PC-9 (cell line): Measurements from ENCODE around the gene PFKP. TPM values are rescaled to one million over a fixed set of nuclear protein-coding genes. Genes with fewer than 3 reads are reported as not detected.

Experiments
- BruUV-seq: library from RNA; stranded (reverse); fragments of 400-500 nt; replicated peaks from 2 replicates; lab custom pipeline; 2021; lab: Mats Ljungman, UMichigan
- CTCF ChIA-PET: fragments of 300-600 bp; sonication (Branson Sonifier 250); formaldehyde crosslinking; loops from one replicate; lab custom pipeline; 2022; ENCODE audit warnings: antibody characterized with exemption; lab: Charles Lee
- POLR2A ChIA-PET: fragments of 300-600 bp; sonication (Branson Sonifier 250); formaldehyde crosslinking; loops from one replicate; lab custom pipeline; 2022; ENCODE audit warnings: antibody characterized with exemption; ENCODE audit not compliant: unreplicated experiment; lab: Charles Lee
- DNase-seq, 2 experiments: peaks; one replicate each; pipeline versions ENCODE4 v3.0.0 to v3.0.0-alpha.2; 2015 to 2022; ENCODE audit warnings: mixed read lengths in 1 of 2
- H2AFZ ChIP-seq: fragments of 200-600 bp; sonication (generic); 2 replicates; pipeline ENCODE4 v1.8.1; 2017; ENCODE audit warnings: antibody characterized with exemption
- H3F3A ChIP-seq: fragments of 200-600 bp; sonication (generic); 2 replicates; pipeline ENCODE4 v1.8.1; 2017; ENCODE audit warnings: antibody characterized with exemption, mild to moderate bottlenecking, low read depth; ENCODE audit not compliant: insufficient read depth
- H3K27ac ChIP-seq: fragments of 200-600 bp; sonication (generic); 2 replicates; pipeline ENCODE4 v1.6.1; 2016; ENCODE audit warnings: mixed run types
- H3K27me3 ChIP-seq: fragments of 200-600 bp; sonication (generic); 2 replicates; pipeline ENCODE4 v1.6.1; 2016; ENCODE audit warnings: low read depth, mixed run types; ENCODE audit not compliant: insufficient read depth
- H3K36me3 ChIP-seq: fragments of 200-600 bp; sonication (generic); 2 replicates; pipeline ENCODE4 v1.6.1; 2016; ENCODE audit warnings: low read depth, mixed run types
- H3K4me1 ChIP-seq: fragments of 200-600 bp; sonication (generic); replicated peaks from 2 replicates; pipeline ENCODE4 v1.6.1; 2016; ENCODE audit warnings: mixed run types; ENCODE audit not compliant: insufficient read depth
- H3K4me2 ChIP-seq: fragments of 200-600 bp; sonication (generic); 2 replicates; pipeline ENCODE4 v1.6.1; 2017; ENCODE audit warnings: mixed run types
- H3K4me3 ChIP-seq: fragments of 200-600 bp; sonication (generic); 2 replicates; pipeline ENCODE4 v1.6.1; 2016; ENCODE audit warnings: mixed run types
- H3K79me2 ChIP-seq: fragments of 200-600 bp; sonication (generic); 2 replicates; pipeline ENCODE4 v1.6.1; 2017; ENCODE audit warnings: low read depth, mixed run types
- H3K9me2 ChIP-seq: fragments of 200-600 bp; sonication (generic); 2 replicates; pipeline ENCODE4 v1.8.1; 2017; ENCODE audit warnings: mild to moderate bottlenecking; ENCODE audit not compliant: insufficient read depth
- H3K9me3 ChIP-seq: fragments of 200-600 bp; sonication (generic); 2 replicates; pipeline ENCODE4 v1.8.1; 2016; ENCODE audit warnings: low read depth; ENCODE audit not compliant: insufficient read depth
- H4K20me1 ChIP-seq: fragments of 200-600 bp; sonication (generic); 2 replicates; pipeline ENCODE4 v1.8.1; 2017; ENCODE audit not compliant: insufficient read depth
- EZH2 ChIP-seq: fragments of 200-600 bp; sonication (generic); IDR thresholded peaks from 2 replicates; pipeline ENCODE4 v1.8.0; 2017; ENCODE audit warnings: antibody characterized with exemption, low read depth
- intact Hi-C: fragments of 100-400 bp; cut with micrococcal nuclease; formaldehyde crosslinking; loops from one replicate; pipeline ENCODE4 v1.10.0; 2022; ENCODE audit not compliant: unreplicated experiment
- total RNA-seq: library from RNA; stranded (reverse); gene quantifications from 2 replicates; pipeline ENCODE4 v1.2.3, GENCODE V29; 2021
- TF ChIP-seq, protein P1 (sequence below): fragments of 200-600 bp; sonication (generic); conservative IDR thresholded peaks from 2 replicates; pipeline ENCODE4 v1.6.1; 2017; ENCODE audit warnings: mixed run types, antibody characterized with exemption, mild to moderate bottlenecking, moderate library complexity

The PFKP gene
- total RNA-seq, 1 experiment from 2014 or later, result 234 TPM

DNA sequence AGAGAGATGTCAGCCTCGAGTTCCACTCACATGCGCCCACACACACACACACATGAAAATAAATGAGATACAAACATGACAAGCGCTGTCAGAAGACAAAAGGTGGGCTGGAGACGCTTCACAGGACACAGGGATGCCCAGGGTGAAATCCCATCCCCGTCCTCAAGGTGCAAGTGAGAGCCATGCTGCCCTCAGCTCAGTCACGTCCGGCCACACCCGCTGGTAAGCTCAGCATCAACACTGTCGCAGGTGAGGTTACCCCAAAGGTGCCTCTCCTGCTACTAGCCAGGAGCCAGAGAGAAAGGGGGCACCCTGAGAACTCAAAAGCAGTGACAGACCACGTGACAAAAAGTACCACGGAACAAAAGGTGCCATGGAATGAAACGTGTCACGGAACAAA lies 83.0 kb downstream of the PFKP start:
- no TSS peak for BruUV-seq

DNA sequence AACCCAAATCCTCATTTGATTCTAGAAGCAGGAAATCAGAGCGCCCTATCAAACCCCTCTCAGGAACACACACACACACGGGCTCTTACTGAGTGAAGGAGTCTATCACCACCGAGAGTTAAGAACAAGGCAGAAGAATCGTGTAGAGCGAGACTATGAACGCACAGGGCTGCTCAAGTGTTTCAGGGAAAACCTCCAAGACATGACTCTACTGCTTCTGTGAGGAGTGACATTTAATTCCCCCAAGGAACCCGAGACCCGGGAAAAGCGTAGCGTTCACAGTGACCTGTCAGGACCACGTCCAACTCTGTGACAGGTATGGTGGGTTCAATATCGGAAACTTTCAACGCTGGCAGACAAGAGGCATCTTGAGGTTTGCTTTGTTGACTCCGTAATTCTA lies 83.6 kb downstream of the PFKP start:
- Histone ChIP-seq H3K4me3 (no peak overlapping the region), H3K9me2 (no peaks in the 10 kb centered on the region), H3K79me2 (no peaks in the 10 kb centered on the region), H3K4me1 (no peaks in the 10 kb centered on the region), H3K27me3 (no peaks in the 10 kb centered on the region), H4K20me1 (no peaks in the 10 kb centered on the region), H3K27ac (no peak overlapping the region), H3K9me3 (no peaks in the 10 kb centered on the region), H2AFZ (no peak overlapping the region), H3F3A (no peaks in the 10 kb centered on the region), H3K4me2 (no peak overlapping the region), H3K36me3 (no peaks in the 10 kb centered on the region)
- intact Hi-C loops, result no loop called here
- TF ChIP-seq, protein P1, sequence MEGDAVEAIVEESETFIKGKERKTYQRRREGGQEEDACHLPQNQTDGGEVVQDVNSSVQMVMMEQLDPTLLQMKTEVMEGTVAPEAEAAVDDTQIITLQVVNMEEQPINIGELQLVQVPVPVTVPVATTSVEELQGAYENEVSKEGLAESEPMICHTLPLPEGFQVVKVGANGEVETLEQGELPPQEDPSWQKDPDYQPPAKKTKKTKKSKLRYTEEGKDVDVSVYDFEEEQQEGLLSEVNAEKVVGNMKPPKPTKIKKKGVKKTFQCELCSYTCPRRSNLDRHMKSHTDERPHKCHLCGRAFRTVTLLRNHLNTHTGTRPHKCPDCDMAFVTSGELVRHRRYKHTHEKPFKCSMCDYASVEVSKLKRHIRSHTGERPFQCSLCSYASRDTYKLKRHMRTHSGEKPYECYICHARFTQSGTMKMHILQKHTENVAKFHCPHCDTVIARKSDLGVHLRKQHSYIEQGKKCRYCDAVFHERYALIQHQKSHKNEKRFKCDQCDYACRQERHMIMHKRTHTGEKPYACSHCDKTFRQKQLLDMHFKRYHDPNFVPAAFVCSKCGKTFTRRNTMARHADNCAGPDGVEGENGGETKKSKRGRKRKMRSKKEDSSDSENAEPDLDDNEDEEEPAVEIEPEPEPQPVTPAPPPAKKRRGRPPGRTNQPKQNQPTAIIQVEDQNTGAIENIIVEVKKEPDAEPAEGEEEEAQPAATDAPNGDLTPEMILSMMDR, result no peak
- TF ChIP-seq EZH2, result no peak
- DNase-seq, result no peak
- POLR2A ChIA-PET, result no interaction called here
- CTCF ChIA-PET, result no interaction called here
- BruUV-seq, result no TSS peak

More for the DNA sequence above, 83.0 kb downstream of the PFKP start:
- DNase-seq, result no peak
- H3K27ac ChIP-seq, result no peak overlapping the region
- no peak overlapping the region for H3K4me2 ChIP-seq
- ChIA-PET POLR2A (no interaction called here), CTCF (no interaction called here)
- H3K4me3 ChIP-seq, result no peak overlapping the region
- H4K20me1 ChIP-seq, result no peaks in the 10 kb centered on the region
- no peaks in the 10 kb centered on the region for H3K27me3 ChIP-seq
- no peaks in the 10 kb centered on the region for H3K9me3 ChIP-seq
- no peaks in the 10 kb centered on the region for H3K4me1 ChIP-seq
- no peak overlapping the region for H2AFZ ChIP-seq
- H3K79me2 ChIP-seq, result no peaks in the 10 kb centered on the region
- no peaks in the 10 kb centered on the region for H3K9me2 ChIP-seq
- H3K36me3 ChIP-seq, result no peaks in the 10 kb centered on the region
- intact Hi-C loops, result no loop called here
- H3F3A ChIP-seq, result no peaks in the 10 kb centered on the region
- no peak for TF ChIP-seq EZH2
- TF ChIP-seq, protein P1, result no peak

DNA sequence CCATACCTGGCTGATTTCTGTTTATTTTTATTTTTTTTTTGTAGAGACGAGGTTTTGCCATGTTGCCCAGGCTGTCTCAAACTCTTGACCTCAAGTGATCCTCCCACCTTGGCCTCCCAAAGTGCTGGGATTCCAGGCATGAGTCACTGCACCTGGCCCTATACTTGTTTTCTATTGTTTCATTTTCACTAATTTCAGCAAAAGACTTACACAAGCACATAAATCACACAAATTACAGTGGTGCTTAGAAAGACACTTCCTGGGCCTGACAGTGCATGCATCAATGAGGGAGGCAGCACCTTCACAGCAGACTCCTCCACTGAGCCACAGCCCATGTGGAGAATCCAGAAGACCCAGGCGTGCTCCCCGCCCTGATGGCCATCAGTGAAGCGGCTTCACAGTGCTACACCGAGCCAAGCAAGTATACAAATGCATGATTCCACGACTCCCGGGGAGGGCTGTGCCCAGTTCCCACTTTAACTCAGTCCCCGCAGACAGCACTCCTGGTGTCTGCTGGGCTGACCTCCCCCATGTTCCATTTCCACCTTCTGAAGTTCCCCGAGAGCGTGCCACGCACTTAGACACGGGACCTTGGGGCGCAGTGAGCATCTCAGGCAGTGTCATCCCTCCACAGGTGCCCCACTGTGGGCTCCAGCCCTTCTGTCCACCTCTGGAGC lies 84.7 kb downstream of the PFKP start:
- H3K9me2 ChIP-seq, result no peaks in the 10 kb centered on the region
- BruUV-seq, result no TSS peak
- intact Hi-C loops, result no loop called here
- no peaks in the 10 kb centered on the region for H4K20me1 ChIP-seq
- H3K9me3 ChIP-seq, result no peaks in the 10 kb centered on the region
- TF ChIP-seq, protein P1, result no peak
- no peak for TF ChIP-seq EZH2
- H3K27me3 ChIP-seq, result no peaks in the 10 kb centered on the region
- no peak overlapping the region for H3K4me3 ChIP-seq
- no peaks in the 10 kb centered on the region for H3K36me3 ChIP-seq
- H3K4me2 ChIP-seq, result no peak overlapping the region
- H3K4me1 ChIP-seq, result no peaks in the 10 kb centered on the region
- DNase-seq, result no peak
- ChIA-PET POLR2A (no interaction called here), CTCF (no interaction called here)
- no peak overlapping the region for H2AFZ ChIP-seq
- H3F3A ChIP-seq, result no peaks in the 10 kb centered on the region
- H3K79me2 ChIP-seq, result no peaks in the 10 kb centered on the region
- no peak overlapping the region for H3K27ac ChIP-seq
